Body of pancreas (tissue), 4 donors: ENCODE data around the gene PCSK5.

Source experiments
- POLR2A ChIP-seq, 3 donors: fragments of 450-650 bp; IDR thresholded peaks; one replicate each; pipeline ENCODE4 v1.6.1; 2016; ENCODE audit warnings: antibody characterized with exemption in 3 of 3, mild to moderate bottlenecking in 2 of 3
- TF ChIP-seq, protein P1 (sequence below), 7 experiments: fragments of 450-650 bp in 4 of 7; fragments of 200-600 bp in 3 of 7; sonication (generic) in 3 of 7; IDR thresholded peaks; one replicate each; pipeline ENCODE4 v1.5.1; 2016 to 2019; ENCODE audit warnings: antibody characterized with exemption in 7 of 7

DNA sequence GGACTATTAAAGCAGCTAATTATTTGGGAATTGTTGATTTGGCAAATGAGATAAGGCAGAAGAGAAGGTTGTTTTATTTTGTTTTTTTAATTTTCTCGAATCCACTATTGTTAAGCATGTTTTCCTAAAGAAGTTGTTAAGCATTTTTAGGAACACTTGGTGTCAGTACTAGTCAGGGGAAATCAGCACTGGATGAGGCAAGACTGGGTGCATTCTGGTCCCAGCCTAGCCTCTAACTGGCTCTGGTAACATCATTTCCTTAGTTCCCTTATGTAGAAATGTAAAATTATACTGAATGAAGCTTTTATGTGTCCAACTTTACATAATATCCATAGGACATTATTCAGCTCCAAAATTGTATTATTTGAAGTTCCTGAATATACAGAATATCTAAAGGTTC lies 196.1 kb downstream of the PCSK5 start:
- TF ChIP-seq, protein P1, sequence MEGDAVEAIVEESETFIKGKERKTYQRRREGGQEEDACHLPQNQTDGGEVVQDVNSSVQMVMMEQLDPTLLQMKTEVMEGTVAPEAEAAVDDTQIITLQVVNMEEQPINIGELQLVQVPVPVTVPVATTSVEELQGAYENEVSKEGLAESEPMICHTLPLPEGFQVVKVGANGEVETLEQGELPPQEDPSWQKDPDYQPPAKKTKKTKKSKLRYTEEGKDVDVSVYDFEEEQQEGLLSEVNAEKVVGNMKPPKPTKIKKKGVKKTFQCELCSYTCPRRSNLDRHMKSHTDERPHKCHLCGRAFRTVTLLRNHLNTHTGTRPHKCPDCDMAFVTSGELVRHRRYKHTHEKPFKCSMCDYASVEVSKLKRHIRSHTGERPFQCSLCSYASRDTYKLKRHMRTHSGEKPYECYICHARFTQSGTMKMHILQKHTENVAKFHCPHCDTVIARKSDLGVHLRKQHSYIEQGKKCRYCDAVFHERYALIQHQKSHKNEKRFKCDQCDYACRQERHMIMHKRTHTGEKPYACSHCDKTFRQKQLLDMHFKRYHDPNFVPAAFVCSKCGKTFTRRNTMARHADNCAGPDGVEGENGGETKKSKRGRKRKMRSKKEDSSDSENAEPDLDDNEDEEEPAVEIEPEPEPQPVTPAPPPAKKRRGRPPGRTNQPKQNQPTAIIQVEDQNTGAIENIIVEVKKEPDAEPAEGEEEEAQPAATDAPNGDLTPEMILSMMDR (IDR thresholded peaks at IDR 0.05), result no peak
- TF ChIP-seq POLR2A (IDR thresholded peaks at IDR 0.05), result no peak
